Activated naive CD8-positive, alpha-beta T cell treated with anti-CD3 and anti-CD28 coated beads, Interleukin-2, amount 50 U/mL, for 16 hours (primary cell): ENCODE measurements around the gene CNOT9.

Experiments used
- DNase-seq: peaks from one replicate; pipeline ENCODE4 v3.0.0-alpha.2; 2020; ENCODE audit warnings: low read depth, low spot score

Gene CNOT9

GRCh38 chr2:218577482-218578220 lies 9.0 kb downstream of the CNOT9 start:
- DNase-seq: no peak

- DNase-seq: no peak
Measured at GRCh38 chr2:218578272-218578877, 9.7 kb downstream of the CNOT9 start.

GRCh38 chr2:218582076-218582475 lies 13.4 kb downstream of the CNOT9 start:
- DNase-seq: no peak

- no peak for DNase-seq
Measured at GRCh38 chr2:218583983-218584850, 15.6 kb downstream of the CNOT9 start.

- no peak for DNase-seq
Measured at GRCh38 chr2:218585541-218585940, 16.9 kb downstream of the CNOT9 start.

GRCh38 chr2:218605432-218605831 lies 36.8 kb downstream of the CNOT9 start:
- DNase-seq: no peak

GRCh38 chr2:218607436-218608115 lies 38.9 kb downstream of the CNOT9 start, which contains the start of gene PLCD4:
TSS of gene PLCD4 (plus strand) at chr2:218607899. CDS start at chr2:218615740, 7,841 bp downstream.
- DNase-seq: no peak

- DNase-seq: no peak
Measured at GRCh38 chr2:218615868-218616315, 47.3 kb downstream of the CNOT9 start.

GRCh38 chr2:218618102-218618860 lies 49.6 kb downstream of the CNOT9 start:
- no peak for DNase-seq

- no peak for DNase-seq
Measured at GRCh38 chr2:218621007-218621406, 52.4 kb downstream of the CNOT9 start.

- DNase-seq: no peak
Measured at GRCh38 chr2:218622606-218623365, 54.1 kb downstream of the CNOT9 start.

GRCh38 chr2:218623366-218623705 lies 54.7 kb downstream of the CNOT9 start:
- DNase-seq: no peak

- no peak for DNase-seq
Measured at GRCh38 chr2:218626369-218626768, 57.7 kb downstream of the CNOT9 start.

- DNase-seq: no peak
Measured at GRCh38 chr2:218627939-218628338, 59.3 kb downstream of the CNOT9 start.

- DNase-seq: no peak
Measured at GRCh38 chr2:218631837-218632236, 63.2 kb downstream of the CNOT9 start.

- DNase-seq: no peak
Measured at GRCh38 chr2:218635719-218636118, 67.1 kb downstream of the CNOT9 start.

- no peak for DNase-seq
Measured at GRCh38 chr2:218638372-218638771, 69.7 kb downstream of the CNOT9 start.

GRCh38 chr2:218642121-218642656 lies 73.5 kb downstream of the CNOT9 start:
- no peak for DNase-seq

- DNase-seq: no peak
Measured at GRCh38 chr2:218642786-218643185, 74.1 kb downstream of the CNOT9 start.

GRCh38 chr2:218643751-218644310 lies 75.2 kb downstream of the CNOT9 start:
- DNase-seq: no peak
